Mononuclear cell (primary cell): Measurements from ENCODE around the gene ARAP2. TPM values are rescaled to one million over a fixed set of nuclear protein-coding genes. Genes with fewer than 3 reads are reported as not detected.

ENCODE experiments used
- H3K27me3 ChIP-seq: 2 replicates; pipeline ENCODE4 v1.6.0; 2011; ENCODE audit warnings: low read length, control low read depth; ENCODE audit not compliant: insufficient read depth
- H3K4me1 ChIP-seq: 2 replicates; pipeline ENCODE4 v1.5.1; 2011; ENCODE audit warnings: mild to moderate bottlenecking, low read length, control low read depth; ENCODE audit not compliant: insufficient read depth
- H3K4me3 ChIP-seq: 2 replicates; pipeline ENCODE4 v1.5.1; 2011; ENCODE audit warnings: mild to moderate bottlenecking, low read length, moderate library complexity
- H3K9me3 ChIP-seq: 2 replicates; pipeline ENCODE4 v1.5.1; 2011; ENCODE audit warnings: low read depth, mild to moderate bottlenecking, control low read depth, low read length
- total RNA-seq: library from RNA; depleted of rRNA; stranded (reverse); fragments of >200 nt; gene quantifications from one replicate; pipeline ENCODE4 v1.2.3, GENCODE V29; 2012

The ARAP2 gene
- total RNA-seq, 1 donor, result 201 TPM

DNA sequence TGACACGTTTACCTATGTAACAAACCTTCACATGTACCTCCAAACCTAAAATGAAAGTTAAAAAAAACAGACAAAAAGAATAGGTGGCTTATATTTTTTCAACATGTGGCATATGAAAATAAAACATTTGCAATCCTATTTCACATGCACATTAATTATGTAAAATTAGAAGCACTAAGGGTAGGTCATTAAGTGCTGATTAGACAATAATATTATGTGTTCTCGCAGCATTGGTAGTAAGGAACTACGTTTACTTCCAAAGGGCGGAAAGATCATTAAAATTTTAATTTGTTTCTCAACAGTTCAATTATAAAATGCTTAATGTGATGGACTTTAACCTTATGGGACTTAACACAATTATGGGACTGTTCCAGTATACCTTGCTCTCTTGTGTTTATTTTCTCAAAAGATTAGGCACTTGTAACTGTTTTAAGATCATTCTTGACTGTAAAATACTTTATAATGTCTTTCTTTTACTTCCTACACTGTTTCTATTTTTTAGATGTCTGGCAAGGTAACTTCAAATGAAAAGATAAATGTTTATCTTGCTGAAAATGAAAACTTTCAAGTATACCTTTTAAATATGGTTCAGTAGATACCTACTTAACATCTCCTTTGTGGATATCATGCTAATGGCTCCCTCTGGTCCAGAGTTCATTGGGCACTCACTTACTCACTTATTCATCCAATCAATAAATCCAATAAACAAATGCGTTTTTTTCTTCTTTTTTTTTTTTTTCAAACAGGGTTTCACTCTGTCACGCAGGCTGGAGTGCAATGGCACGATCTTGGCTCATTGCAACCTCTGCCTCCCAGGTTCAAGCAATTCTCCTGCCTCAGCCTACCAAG is 202.0 kb downstream of the ARAP2 start:
- no peak overlapping the region for H3K4me3 ChIP-seq
- no peaks in the 10 kb centered on the region for H3K27me3 ChIP-seq
- no peaks in the 10 kb centered on the region for H3K4me1 ChIP-seq
- H3K9me3 ChIP-seq, result no peaks in the 10 kb centered on the region

GRCh38 chr4:36041340-36041739 is 203.0 kb downstream of the ARAP2 start:
- Histone ChIP-seq H3K9me3 (no peaks in the 10 kb centered on the region), H3K4me1 (no peaks in the 10 kb centered on the region), H3K27me3 (no peaks in the 10 kb centered on the region), H3K4me3 (no peak overlapping the region)

- H3K27me3 ChIP-seq, result no peaks in the 10 kb centered on the region
- H3K4me1 ChIP-seq, result no peaks in the 10 kb centered on the region
- H3K4me3 ChIP-seq, result no peak overlapping the region
- H3K9me3 ChIP-seq, result no peaks in the 10 kb centered on the region
Observed at GRCh38 chr4:36039026-36039425, 205.3 kb downstream of the ARAP2 start.

DNA sequence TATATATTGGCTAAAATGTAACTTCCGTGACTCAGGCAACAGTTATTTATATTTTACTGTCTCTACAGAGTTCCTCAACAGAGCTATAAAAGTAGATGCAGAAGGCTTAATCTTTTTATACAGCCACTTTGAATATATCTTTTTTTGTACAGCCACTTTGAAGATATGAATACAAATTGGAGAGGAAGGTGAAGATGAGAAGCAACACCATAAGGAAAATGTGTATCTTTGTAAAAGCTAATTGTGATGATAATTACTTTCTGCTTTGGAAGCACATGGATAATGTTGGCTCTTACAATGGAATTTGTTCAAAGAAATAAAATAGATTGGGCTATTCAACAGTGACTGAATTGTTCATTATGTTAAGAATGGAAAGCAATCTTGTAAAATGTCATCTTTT is 205.8 kb downstream of the ARAP2 start:
- Histone ChIP-seq H3K4me1 (no peaks in the 10 kb centered on the region), H3K4me3 (no peak overlapping the region), H3K27me3 (no peaks in the 10 kb centered on the region), H3K9me3 (no peaks in the 10 kb centered on the region)

GRCh38 chr4:36037127-36037526 is 207.2 kb downstream of the ARAP2 start:
- H3K4me3 ChIP-seq, result no peak overlapping the region
- H3K27me3 ChIP-seq, result no peaks in the 10 kb centered on the region

GRCh38 chr4:36029951-36030350 is 214.4 kb downstream of the ARAP2 start:
- H3K4me3 ChIP-seq, result no peak overlapping the region
- no peaks in the 10 kb centered on the region for H3K27me3 ChIP-seq
- no peaks in the 10 kb centered on the region for H3K9me3 ChIP-seq
- H3K4me1 ChIP-seq, result no peaks in the 10 kb centered on the region

More at GRCh38 chr4:36037127-36037526, 207.2 kb downstream of the ARAP2 start:
- no peaks in the 10 kb centered on the region for H3K9me3 ChIP-seq
- H3K4me1 ChIP-seq, result no peaks in the 10 kb centered on the region

DNA sequence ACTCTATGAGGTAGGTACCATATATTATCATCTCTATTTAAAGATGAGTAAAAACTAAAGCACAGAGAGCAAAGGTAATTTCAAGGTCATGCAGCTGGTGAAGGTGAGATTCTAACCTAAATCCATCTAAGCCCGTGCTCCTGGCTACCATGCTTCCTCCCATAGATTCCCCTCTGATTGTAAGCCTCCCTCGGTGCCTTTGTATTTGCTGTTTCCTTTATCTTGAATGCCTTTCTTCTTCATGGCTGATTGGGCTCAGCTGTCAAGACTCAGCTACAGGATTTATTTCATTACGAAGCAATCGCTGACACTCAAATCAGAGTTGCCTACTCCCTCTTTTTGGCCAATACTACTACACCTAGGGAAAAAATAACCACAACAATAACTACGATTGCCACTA is 217.1 kb downstream of the ARAP2 start:
- Histone ChIP-seq H3K4me3 (no peak overlapping the region), H3K9me3 (no peaks in the 10 kb centered on the region), H3K27me3 (no peaks in the 10 kb centered on the region), H3K4me1 (no peaks in the 10 kb centered on the region)

- Histone ChIP-seq H3K4me1 (no peaks in the 10 kb centered on the region), H3K4me3 (no peak overlapping the region), H3K27me3 (no peaks in the 10 kb centered on the region), H3K9me3 (no peaks in the 10 kb centered on the region)
Observed at GRCh38 chr4:36026348-36026880, 217.9 kb downstream of the ARAP2 start.

DNA sequence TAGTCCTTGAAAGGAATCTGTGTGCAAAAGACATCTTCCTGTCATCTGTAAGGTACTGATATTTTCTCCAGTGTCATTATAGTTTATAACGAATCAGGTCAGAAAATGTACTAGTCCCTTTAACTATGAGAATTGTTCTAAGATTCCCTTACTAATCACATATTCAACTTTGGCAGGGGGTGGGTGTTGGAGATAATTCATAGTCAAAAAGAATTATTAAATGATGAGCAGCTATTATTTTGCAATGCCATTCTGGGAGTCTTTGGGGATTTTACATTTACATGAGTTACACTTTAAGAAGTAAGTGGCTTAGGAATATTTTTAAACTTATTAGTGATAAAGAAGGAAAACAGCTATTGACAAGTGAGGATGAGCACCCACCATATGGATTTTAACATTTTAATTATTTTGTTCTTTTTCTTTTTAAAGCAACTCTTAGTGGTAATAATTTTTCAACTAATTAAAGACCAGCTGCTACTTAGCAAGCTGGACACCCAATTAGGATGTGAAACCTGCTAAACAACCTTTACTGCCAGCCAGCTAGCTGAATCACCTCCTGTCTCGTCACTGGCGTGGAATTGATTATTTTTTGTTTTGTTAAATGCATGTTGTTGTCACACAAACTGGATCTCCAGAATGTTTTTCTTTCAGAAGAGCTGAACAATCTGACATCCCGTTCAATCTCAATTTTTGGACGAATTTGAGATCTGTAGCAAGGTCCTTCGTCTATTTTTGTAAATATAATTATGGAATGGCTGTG is 219.2 kb downstream of the ARAP2 start:
- H3K4me1 ChIP-seq, result no peaks in the 10 kb centered on the region
- no peaks in the 10 kb centered on the region for H3K9me3 ChIP-seq
- no peaks in the 10 kb centered on the region for H3K27me3 ChIP-seq

GRCh38 chr4:36020351-36020750 is 224.0 kb downstream of the ARAP2 start:
- H3K9me3 ChIP-seq, result no peaks in the 10 kb centered on the region
- no peaks in the 10 kb centered on the region for H3K27me3 ChIP-seq
- no peak overlapping the region for H3K4me3 ChIP-seq
- no peaks in the 10 kb centered on the region for H3K4me1 ChIP-seq

More for the DNA sequence above, 219.2 kb downstream of the ARAP2 start:
- H3K4me3 ChIP-seq, result no peak overlapping the region

Other genes with a start within 250 kb of the ARAP2 start
- gene DTHD1, start 37.1 kb upstream of the ARAP2 start, total RNA-seq, result 3.4 TPM